HG03378 (cell line): ENCODE data around the gene CSTA.

Source experiments
- ATAC-seq: cut with Tn5 transposase; IDR thresholded peaks from one replicate; pipeline ENCODE4 v1.9.1; 2021; ENCODE audit warnings: mild to moderate bottlenecking, moderate library complexity; ENCODE audit not compliant: unreplicated experiment

The CSTA gene

DNA sequence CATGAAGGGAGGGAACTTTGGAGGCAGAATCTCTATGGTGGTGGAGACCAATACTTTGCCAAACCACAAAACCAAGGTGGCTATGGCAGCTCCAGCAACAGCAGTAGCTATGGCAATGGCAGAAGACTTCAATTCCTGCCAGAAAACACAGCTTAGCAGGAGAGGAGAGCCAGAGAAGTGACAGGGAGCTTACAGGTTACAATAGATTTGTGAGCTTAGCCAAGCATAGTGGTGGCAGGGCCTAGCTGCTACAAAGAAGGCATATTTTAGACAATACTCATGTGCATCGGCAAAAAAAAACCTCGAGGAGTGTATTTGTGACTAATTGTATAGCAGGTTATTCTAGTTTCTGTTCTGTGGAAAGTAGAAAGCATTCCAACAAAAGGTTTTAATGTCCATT is 6.4 kb upstream of the CSTA start:
- ATAC-seq, result no peak

DNA sequence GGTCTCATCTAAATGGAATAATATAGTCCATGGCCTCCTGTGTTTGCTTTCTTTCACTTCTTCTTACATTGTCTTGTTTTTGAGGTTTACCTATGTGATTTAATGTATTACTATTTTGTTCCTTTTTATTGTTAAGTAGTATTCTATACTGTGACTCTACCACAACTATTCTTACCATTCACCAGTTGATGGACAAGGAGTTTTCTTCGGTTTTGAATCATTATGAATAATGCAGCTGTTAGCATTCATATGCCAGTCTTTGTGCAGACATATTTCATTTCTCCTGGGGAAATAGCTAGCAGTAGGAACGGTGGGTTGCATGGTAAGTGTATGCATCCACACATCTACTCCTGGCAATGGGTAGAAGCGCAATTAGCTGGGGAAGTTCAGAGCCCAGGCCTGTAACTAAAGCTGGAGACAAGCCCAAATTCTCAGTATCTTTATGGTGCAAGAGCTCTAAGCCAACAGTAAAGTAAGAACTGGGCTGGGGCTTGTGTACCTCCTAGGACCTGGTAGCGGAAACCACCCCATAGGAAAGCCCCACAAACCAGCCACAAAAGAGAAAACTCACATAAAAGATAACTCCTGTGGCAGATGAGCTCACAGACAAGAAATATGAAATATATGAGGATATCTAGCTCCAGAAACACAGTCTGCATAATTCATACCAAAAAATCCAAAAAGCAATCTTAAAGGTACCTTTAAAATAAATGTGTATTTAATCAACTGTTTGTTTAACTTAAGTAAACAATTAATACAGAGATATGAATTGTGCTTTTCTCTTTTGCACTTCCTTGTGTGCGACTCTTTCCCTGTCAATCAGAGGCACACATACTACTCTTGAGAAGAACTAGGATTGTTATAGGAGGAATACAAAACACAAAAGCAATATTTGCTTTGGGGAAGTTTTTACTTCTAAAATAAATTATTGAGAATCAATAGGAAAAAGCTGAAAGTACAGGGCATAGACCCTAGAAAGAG is 2.7 kb upstream of the CSTA start:
- peak; percentile 72 for ATAC-seq

DNA sequence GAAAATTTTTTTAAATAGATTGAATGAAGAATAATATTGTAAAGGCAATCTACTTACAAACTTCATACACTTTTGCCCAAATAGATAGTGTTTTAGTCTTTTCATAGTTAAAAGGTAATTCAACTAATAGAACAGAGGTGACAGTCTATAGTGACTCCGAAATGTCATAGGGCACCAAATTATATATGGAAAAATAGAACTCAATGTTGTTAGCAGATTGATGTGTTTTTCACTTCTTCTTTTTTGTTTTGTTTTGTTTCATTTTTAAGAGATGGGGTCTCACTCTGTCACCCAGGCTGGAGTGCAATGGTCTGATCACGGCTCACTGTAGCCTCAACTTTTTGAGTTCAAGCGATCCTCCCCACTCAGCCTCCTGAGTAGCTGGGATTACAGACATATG is 721 bp downstream of the CSTA start:
- no peak for ATAC-seq

DNA sequence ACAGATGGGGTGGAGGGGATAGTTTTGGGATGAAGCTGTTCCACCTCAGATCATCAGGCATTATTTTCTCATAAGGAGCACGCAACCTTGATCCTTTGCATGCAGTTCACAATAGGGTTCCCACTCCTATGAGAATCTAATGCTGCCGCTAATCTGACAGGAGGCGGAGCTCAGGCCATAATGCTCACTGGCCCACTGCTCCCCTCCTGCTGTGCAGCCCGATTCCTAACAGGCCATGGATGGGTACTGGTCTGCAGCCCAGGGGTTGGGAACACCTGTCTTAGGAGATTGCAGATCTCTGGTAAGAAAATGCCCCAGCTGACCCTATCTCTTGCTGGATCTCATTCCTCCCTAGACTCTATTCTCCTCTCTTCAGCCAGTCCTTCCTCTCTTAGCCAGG is 6.8 kb downstream of the CSTA start:
- no peak for ATAC-seq

DNA sequence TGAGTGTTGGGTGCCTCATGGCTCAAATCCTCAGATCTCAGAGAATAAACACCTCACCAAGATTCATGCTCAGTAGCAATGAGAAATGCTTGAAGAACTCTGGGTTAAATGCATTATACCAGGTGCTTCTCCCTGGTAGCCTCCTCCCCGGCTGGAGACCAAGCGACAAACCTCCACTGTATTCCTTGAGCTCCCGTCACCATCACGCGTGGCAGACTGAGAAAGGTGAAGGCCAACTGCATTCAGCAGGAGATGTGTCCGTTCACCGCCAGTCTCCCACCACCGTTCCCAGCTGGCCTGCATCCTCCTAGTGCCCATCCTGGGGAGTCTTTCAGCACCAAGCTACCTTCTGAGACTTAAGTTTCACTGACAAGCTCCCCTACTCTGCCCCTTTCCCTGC is 7.5 kb downstream of the CSTA start:
- no peak for ATAC-seq

DNA sequence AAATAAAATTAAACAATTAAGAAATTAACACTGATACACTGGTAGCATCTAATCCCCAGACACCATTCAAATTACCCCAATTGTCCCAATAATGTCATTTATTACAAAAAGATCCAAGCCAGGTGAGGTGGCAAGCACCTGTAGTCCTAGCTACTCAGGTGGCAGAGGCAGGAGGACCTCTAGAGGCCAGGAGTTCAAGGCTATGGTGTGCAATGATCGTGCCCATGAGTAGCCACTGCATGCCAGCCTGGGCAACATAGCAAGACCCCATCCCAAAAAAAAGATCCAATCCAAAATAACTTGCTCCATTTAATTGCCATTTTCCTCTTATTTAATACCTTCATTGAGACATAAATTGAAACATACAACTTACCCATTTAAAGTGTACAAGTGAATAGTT is 17.8 kb downstream of the CSTA start:
- no peak for ATAC-seq

DNA sequence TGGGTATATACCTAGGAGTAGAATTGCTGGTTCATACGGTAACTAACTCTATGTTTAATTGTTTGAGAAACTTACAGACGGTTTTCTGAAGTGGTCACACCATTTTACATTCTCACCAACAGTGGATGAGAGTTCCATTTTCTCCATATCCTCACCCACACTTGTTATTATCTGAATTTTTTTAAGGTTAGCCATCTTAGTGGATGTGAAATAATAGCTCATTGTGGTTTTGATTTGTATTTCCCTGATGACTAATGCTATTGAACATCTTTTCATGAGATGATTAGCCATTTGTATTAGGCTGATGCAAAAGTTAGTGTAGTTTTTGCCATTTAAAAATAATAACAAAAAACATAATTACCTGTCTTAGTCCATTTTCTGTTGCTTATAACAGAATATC is 18.6 kb downstream of the CSTA start:
- ATAC-seq, result no peak

DNA sequence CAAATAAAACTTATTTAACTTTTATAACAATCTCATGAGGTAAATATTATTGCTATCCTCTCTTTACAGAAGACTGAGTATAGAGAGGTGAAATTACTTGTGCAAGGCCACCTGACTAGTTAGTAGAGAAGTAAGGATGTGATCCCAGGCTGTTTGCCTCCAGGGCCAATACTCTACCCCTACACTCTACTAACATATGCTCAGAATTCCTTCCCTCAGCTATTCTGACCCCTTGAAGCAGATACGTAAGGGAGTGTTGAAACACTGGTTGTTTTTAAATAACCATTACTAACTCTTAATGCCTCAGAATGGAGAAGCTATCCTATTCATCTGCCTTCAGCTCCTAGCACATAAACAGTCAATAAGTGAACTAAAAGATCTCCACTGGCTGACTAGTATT is 24.1 kb downstream of the CSTA start:
- no peak for ATAC-seq

DNA sequence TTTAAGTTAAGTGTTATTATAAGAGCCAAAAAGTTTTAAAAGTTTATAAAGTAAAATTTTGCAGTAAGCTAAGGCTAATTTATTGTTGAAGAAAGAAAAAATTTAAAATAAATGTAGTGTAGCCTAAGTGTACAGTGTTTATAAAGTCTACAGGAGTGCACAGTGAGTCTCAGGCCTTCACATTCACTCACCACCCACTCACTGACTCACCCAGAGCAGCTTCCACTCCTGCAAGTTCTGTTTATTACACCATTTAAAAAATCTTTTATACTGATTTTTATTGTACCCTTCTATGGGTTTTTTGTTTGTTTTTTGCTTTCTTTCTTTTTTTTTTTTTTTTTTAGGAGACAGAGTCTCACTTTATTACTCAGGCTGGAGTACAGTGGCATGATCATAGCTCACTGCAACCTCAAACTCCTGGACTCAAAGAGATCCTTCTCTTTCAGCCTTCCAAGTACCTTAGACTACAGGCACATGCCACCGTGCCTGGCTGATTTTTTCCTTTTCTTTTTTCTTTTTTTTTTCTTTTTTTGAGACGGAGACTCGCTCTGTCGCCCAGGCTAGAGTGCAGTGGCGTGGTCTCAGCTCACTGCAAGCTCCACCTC is 25.9 kb downstream of the CSTA start:
- no peak for ATAC-seq

DNA sequence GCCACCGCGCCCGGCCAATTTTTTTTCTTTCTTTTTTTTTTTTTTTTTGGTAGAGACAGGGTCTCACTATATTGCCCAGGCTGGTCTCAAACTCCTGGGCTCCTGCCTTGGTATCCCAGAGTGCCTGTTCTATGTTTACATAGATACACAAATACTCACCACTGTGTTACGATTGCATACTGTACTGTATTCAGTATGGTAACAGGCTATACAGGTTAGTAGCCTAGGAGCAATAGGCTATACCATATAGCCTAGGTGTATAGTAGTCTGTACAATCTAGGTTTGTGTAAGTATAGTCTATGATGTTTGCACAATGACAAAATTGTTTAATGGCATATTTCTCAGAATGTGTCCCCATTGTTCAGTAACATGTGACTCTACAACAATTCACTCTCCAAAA is 26.6 kb downstream of the CSTA start:
- no peak for ATAC-seq

DNA sequence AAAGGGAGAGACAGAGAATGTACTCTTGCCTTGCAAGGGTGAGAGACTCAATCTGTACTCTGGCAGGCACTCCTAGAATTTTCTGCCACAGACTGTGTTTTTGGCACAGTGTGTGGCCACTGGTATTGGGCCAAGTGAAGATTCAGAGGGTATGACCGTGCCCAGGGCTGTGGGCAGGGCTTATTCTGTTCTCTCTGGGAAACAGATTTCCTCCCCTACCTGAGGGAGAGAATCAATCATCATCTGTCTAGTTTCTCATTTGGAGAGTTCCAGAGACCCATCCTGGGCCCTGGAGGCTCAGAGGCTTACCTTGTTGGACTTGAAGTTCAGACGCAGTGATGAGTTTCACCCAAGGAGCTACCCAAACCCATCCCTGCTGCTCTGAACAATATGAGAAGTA is 28.2 kb downstream of the CSTA start:
- no peak for ATAC-seq

DNA sequence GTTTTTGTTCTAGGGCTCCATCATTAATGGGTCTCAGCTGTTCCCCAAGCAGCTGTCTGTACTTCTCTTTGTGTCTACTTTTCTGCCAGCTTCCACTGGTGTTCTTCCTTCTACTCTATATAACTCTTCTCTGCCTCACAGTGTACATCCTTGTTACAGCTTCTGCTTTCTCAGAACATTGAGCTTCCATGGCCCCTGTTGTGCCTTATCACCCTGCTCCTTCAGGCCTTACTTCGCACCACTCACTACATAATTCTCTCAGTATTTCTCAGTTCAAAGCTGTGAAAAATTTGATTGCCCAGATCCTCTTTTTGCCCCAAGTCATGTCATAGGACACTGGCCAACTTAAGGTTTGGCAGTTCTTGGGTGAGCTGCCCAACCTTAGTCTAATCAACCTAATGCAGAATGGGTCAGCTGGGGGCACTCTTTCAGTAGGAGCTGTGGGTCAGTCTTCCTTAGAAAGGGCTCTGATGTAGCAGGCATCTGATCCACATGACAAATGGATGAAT is 28.9 kb downstream of the CSTA start:
- ATAC-seq, result no peak

DNA sequence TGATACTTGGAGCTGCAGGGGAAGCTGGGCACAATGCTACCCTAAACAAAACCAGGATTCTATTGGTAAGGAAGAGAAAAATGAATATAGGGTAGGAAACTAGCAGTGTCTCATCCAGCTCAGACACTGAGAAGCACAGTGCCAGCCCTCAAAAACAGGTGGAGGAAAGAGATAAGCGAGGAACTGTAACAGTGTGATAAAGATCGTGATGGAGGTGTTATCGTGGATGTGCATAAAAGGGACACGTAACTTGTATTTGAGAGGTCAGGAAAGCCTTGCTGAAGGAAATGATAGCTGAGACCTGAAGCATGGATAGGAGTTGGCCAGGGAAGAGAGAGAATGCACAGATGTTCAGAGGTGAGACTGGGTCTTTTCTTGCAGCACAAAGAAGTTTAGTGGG is 30.6 kb downstream of the CSTA start:
- no peak for ATAC-seq

DNA sequence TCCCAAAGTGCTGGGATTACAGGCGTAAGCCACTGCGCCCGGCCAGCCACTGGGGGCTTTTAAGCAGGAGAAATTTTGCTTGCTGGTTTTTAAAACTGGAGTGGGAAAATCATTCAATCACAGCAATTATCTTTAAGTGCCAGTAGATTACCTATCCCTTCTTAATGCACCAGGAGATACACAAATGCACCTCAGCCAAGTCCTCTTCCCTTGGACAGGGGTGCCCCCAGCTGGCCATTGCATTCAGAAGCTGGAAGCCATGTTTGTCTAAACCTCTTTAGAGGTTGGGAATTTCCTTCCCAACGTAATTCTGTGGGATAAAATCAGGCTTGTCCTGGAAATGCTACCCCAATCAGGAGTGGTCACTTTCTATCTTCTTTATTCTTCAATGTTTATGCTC is 31.4 kb downstream of the CSTA start:
- ATAC-seq, result no peak

DNA sequence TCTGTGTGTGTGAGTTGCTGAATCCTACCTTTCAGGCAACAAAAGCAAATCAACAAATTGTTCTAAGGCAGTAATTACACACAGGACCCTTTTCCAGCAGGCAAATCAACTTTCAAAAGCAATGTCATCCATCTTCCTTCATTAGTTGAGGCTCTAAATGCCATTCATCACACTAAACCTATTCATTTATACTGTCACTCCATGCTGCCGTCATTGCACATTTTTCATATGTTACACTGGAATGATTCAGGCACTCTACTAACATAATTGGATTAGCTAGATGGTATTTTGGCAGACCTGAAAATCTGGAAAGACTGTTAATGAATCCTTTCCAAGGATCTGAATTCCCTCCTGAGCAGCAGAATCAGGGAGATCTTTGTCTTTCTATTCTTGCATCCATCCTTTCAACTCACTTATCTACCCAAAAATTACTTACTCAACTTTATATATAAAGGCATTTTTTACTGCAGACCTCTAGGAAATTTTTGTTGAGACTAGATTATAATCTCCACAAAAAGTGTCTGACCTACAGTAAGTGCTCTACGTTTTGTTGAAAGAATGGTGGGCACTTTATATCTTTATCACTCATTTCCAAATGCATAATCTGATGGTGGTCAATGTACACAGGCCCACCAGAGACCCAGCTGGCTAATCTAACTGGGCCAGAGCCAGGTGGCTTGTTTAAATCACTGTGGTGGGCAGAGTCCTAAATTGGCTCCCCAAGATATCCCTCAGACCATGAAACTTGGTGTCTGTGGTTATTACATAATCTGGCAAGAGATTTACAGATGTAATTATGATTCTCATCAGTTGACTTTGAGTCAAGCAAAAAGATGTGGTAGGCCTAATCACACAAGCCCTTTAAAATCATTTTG is 33.0 kb downstream of the CSTA start:
- no peak for ATAC-seq

DNA sequence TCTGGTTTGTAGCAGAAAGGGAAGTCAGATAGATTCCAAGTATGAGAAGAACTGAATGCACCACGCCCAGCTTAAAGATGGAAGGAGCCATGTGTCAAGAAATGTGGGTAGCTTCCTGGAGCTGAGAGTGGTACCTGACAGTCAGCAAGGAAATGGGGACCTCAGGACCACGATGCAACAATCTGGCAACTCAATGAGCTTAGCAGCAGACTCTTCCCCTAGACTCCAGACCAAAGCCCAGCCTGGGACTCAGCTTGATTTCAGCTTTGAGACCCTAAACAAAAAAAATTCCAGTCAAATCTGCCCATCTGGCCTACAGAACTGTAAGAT is 33.6 kb downstream of the CSTA start:
- ATAC-seq, result no peak

DNA sequence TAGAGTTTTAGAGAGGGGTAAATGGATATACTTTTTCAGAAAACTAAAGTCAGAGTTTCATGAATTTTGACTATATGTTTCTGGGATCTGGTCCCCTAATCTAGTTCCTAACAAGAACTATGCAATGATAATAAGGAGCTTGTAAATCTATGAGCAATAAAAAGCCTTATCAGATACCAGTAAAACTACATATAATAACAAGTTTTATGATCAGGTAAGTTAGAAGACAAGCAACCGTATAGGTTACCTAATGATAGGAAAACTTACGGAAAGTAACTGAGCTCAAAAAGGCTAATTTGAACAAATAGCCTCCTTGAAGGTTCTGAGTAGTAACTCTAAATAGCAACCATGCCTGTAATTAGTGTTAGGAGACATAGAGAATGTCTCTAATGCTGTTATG is 37.0 kb downstream of the CSTA start:
- ATAC-seq, result no peak

DNA sequence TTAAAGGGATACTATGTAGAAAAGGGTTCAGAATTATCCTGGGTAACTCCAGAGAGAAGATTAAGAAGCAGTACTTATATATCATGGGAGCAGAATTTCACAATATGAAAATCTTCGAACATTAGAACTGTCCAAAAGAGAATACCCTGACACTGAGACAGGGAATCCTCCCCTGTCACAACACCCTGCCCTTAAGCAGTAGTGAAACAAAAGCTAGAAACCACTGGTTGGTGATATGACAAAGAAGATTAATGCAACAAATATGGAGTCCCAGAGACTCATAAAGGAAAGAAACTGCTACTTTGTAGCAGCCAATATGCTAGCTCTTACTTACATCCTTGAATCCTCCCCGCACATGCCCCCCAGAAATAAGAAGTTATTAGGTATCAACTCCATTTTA is 39.4 kb downstream of the CSTA start:
- no peak for ATAC-seq

DNA sequence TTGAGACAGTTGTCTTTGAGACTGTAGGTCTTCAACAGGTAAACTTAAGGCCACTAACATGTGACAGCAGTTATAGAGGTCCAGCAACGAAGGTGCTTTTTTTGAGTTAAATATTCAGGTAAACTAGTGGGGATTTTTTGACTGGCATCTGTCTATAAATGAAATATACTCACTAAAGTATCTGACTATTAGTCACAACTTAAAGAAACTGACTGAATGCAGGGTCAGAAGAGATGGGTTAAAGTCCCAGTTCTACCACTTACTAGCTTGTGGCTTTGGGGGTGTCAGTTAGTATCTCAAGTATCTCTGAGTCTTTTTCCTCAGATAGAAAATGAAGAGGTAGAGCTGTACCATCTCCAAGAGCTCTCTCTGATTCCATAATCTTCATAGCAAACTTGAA is 40.0 kb downstream of the CSTA start:
- ATAC-seq, result peak; percentile 59

DNA sequence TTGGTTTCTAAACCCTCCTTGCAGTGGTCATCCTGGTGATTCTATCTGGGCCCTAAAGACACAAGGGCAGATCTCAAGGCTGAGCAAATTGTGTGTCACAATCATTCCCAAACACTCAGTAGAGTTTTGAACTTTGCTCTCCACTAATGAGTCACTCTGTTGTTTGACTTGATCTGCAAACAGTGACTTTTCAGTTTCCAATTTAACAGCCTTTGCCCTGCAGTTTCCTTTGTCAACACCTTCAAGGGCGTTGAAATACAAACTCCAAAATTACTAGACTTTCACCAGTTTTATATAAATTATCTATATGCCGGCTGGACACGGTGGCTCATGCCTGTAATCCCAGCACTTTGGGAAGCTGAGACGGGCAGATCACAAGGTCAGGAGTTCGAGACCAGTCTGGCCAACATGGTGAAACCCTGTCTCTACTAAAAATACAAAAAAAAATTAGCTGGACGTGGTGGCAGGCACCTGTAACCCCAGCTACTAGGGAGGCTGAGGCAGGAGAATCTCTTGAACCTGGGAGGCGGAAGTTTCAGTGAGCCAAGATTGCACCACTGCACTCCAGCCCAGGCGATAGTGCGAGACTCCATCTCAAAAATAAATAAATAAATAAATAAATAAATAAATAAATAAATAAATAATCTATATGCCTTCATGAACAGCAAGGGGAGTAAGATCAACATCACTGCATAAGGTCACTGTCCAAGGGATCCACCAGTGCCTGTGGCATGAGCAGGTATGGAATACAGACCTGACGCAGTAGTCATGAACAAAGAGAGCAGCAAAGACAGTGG is 40.7 kb downstream of the CSTA start:
- peak; percentile 91 for ATAC-seq

DNA sequence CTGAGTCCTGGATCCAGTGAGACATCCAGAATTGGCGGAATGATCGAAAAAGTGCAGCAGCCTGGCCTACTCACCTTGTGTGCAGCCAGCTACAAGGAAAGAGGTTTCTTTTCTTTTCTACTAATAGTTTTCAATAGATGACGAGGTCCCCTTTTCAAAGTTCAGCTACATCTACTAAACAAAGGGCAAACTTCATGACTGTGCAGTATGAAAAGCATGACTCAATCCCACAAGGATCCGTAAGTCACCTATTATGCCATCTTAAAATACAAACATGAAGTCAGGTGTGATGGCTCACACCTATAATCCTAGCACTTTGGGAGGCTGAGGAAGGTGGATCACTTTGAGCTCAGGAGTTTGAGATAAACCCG is 41.3 kb downstream of the CSTA start:
- no peak for ATAC-seq
